ENCODE measurements around the gene CRIM1. TPM values are rescaled to one million over a fixed set of nuclear protein-coding genes. Genes with fewer than 3 reads are reported as not detected.

The CRIM1 gene
- total RNA-seq, 1 experiment from 2014 or later = 95.4 TPM

- DNase-seq (ENCODE audit: low read depth) = no peak
Measured at GRCh38 chr2:36554531-36554930, 199.0 kb downstream of the CRIM1 start.

DNA sequence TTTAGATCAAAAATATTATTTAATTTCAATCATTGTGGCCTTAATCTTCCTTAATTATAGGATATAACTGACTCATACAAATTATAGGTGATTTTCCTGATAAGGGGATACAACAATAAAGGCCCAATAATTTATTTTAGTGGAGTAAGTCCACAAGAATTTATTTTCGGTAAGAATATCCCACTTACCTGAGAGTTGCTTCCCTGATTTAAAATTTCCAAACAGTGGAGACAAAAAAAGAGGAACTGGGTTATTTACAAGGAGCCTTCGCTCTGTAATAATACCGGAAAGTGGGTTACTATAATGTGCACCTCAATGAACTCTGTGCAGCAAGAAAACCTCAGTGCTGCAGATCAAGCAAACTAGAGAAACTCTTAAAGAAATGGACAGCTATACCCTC lies 200.2 kb downstream of the CRIM1 start:
- DNase-seq (ENCODE audit: low read depth) = no peak

GRCh38 chr2:36556842-36557241 lies 201.3 kb downstream of the CRIM1 start:
- DNase-seq (ENCODE audit: low read depth) = no peak

DNA sequence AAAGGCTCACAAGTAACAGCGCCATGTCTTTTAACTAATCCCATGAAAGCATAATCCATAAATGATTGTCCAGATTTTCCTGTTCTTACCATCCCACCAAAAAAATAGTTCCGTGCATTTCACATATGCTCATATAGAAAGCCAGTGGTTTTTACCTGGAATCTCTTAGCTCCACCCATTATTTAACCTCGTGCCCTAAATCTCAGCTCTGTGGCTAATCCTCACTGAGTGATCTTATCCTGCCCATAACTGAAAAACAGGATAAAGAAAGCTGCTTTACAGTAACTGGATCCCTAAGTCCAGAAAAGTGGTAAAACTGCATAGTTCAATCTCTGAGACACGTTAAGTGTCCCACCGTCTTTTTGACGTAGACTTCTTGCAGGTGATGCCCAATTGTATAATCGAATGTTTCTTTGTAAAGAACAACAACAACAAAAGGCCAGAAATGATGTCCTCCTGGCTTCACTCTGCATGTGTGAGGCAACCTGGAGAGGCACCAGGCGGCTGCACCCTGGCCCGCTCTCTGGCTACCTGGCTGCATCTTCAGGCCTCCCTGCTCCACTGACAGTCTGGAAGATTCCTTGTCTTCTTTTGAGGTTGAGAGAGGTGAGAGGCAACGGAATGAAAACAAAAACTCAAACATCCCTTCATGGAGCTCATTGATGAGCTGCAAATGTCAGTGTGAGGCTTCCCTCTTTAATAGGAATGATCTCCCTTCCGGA lies 203.8 kb downstream of the CRIM1 start:
- no peak for DNase-seq (ENCODE audit: low read depth)

GRCh38 chr2:36560726-36561125 lies 205.1 kb downstream of the CRIM1 start:
- no peak for DNase-seq (ENCODE audit: low read depth)

DNA sequence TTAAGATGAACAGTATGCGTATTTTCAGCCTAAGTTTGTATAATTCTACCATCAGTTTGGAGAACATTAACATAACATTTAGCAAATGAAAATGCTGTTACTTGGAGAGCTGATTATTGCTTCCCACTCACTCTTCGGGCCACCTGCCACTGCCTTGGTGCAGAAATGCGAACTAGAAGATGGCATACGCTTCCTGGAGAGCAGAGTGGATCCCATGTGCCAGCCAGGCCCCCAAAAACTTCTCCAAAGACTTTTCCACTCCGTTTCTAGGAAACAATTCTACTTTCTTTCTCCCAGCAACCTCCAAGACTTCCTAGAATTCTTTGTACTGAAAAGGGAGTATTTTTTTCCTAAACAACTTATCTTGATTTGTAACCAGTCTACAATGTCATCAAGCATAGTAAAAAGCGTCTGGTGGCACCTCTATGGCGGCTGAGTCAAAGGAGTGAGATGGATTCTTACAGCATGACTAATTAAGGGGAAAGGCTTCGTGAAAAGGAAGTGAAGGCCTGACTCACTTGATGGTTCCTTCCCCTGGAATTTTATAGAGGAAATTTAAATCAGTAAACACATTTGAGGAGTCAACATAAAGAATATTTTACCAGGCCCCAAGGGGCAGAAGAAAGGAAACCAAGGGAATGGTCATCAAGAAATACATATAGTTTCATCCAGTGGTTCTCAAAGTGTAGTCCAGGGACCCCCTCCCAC lies 205.8 kb downstream of the CRIM1 start:
- peak; percentile 93 for DNase-seq (ENCODE audit: low read depth)

DNA sequence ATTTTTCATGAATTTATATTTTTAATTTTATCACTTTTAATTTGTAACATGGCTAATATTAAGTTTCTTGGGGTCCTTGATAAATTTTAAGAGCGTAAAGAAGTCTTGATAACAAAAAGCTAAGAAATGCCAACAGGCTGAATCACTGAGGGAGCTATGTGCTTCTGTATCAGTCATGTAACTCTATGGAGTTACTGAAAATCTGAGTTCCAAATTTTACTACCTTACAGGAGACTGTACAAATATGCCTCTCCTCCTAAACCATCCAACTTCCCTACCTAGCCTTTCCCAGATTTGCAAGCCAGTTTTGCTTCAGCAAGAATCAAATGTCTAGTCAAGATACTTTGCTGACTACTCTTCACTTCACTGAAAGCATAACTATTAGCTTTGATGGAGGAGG lies 206.7 kb downstream of the CRIM1 start:
- DNase-seq (ENCODE audit: low read depth) = peak; percentile 69

- DNase-seq (ENCODE audit: low read depth) = no peak
Measured at GRCh38 chr2:36562973-36563532, 207.5 kb downstream of the CRIM1 start.

DNA sequence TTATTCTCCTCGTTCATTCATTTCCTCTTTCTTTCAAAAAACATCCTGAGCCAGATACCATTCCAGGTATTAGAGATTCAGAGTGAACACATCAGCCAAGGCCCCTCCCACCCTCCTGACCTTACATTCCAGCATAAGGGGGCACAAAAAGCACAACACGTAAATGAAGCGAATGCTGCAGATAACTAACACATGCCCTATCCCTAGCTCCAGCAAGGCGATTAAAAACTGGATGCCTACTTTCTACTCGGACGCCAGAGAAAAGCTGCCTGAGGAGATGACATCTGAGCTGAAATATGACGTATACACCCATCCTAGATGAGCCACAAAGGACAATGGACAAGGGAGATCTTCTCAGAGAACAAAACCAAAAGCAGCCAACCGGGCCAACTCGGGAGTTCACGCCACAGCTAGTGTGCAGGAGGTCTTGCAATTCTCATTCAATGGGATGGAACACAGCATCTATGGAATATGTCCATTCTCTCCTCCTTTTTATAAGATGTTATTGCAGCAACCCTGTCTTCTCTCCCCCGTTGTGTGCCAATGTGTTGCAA lies 208.9 kb downstream of the CRIM1 start:
- DNase-seq (ENCODE audit: low read depth) = no peak

GRCh38 chr2:36565712-36566111 lies 210.1 kb downstream of the CRIM1 start:
- no peak for DNase-seq (ENCODE audit: low read depth)

DNA sequence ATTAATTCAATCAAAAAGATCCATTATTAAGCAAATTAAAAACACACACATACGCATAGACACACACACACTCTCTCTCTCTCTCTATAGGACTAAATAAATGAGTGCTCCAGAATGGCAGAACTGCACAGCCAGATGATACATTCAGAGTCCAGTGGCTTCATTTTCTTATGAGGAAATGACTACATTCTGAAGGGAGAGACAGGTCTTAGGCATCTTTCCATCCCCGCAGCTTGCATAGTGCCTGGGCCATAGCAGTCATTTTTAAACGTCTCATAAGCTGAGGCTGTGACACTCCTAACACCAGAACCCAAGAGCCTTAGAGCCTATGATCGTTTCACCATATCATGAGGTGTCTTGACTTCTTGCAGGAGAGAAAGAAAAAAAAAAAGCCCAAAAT lies 211.3 kb downstream of the CRIM1 start:
- no peak for DNase-seq (ENCODE audit: low read depth)

DNA sequence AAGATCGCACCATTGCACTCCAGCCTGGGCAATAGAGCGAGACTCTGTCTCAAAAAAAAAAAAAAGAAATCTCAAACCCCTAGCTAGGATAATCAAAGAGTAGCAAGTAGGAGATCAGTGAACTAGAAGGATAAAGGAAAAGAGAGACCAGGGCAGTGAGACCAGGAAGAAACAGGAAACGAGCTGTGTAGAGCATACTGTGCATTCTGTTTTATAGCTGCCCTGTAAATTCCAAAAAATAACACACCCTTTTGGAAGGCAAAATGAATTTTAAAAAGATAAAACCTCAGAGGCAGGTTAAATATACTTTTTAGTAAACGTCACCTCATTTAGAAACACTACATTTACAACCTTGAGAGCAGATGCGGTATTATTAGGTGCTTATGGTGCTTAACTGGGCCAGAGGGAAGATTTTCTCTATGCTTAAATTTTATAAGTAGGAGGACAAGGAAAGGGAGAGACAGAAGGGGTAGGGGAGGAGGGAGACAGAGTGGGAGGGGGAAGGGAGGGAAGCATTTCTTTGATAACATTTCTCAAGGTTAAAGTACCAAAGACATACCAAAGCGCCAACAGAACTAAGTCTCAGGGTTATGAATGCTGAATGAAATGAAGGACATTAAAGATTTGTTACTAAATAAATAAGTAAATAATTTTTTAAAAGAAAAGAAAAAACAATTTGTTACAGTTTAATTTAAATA lies 212.3 kb downstream of the CRIM1 start:
- DNase-seq (ENCODE audit: low read depth) = no peak

DNA sequence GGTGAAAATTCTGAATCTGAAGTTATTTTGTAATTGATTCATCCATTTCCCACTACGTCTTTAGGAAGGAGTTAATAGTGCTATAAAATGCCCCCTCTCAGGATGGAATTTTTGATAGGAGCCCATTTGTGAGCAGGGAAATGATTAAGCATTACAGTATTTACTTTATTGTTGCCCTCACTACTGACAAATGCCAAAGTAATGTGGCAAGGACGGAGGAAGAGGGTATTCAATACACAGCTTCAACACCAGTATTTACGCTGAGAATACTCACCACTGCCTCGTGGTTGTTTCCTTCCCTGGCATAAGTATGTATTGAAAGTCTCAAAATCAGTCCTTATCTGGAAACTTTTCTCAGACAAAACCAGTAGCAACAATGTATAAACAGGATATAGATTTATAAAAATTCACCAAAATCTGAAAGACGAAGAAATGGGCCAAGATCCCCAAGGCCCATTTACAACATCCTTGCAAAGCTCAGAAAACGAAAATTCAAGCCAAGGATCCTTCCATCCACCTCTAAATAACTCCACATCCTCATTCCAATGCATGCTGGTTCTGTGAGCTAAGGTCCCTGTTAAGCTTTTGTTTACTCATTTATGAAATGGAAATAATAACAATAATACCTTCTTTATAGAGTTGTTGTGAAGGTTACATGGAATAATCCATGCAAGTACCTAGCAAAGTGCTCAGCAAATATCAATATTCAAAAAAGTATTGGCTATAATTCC lies 213.1 kb downstream of the CRIM1 start:
- DNase-seq (ENCODE audit: low read depth) = peak; percentile 71

GRCh38 chr2:36569267-36569856 lies 213.8 kb downstream of the CRIM1 start:
- no peak for DNase-seq (ENCODE audit: low read depth)

- no peak for DNase-seq (ENCODE audit: low read depth)
Measured at GRCh38 chr2:36570416-36570815, 214.8 kb downstream of the CRIM1 start.

GRCh38 chr2:36572054-36572718 lies 216.6 kb downstream of the CRIM1 start:
- no peak for DNase-seq (ENCODE audit: low read depth)

DNA sequence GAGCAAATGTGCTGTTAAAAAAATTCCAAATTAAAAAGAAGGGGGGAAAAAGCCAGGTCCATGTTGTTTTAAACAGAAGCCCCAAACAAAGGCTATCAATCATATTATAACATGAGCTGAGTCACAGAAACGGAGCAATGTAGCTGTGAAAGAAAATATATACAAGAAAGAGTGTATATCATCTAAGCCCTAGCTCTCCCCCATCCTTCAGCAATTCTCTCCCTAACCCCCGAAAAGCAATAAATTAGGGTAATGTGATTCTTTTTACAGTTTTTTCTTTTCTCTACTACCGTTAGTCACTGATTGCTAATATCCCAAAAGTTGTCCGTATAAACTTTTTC lies 217.1 kb downstream of the CRIM1 start:
- DNase-seq (ENCODE audit: low read depth) = no peak

DNA sequence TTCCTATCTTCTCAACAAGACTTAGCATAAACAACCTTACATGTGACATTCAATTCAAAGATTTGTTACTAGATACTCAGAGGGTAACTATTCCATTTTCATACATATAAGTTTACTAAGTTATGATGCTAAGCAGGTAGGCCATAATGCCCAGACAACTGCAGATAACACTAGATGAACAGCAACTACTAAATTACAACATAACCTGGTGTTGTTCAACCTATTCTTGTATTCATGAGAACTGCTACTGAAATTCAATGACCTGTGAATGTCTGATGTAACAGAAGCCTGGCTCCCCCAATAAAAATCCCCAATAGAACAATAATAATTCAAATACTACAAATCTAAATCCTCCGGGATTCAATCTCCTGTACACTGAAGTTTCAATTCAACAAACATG lies 217.6 kb downstream of the CRIM1 start:
- DNase-seq (ENCODE audit: low read depth) = no peak

DNA sequence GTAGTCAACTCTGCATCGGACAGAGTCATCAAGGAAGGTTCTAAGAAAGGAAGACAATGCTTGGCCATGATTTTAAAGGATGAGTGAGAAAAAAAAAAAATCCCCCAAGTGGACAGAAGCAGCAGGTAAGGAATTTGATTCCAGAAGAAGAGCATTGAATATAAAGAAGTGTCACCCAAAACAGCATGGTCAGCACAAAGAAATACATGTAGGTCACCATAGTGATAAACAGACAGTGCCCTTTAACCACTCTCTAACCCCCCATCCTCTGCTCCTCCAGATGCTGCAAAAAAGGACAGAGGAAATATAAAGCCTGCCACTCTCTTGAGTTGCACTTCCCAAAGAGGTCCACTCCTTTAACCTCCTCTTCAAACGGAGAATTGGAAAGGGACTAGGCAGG lies 219.0 kb downstream of the CRIM1 start:
- DNase-seq (ENCODE audit: low read depth) = no peak

DNA sequence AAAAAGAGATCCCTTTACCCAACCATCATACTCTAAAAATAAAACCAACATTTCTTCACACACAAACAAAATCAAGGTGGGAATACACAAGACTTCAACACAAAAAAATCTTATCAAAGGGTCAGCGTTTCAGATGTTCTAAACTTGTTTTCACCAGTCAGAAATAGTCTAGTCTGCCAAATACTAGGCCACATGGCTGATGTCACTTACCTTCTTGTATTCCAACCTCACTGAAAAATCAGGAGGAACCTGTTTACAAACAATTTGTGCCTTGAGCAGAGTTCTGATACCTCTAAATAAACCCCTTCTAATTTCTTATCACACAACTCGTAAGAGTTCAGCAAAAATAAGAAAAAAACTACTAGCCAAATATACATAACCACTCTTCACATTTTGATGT lies 222.3 kb downstream of the CRIM1 start:
- no peak for DNase-seq (ENCODE audit: low read depth)
